HepG2 (cell line): ENCODE data around the gene SIGLEC9. TPM values are rescaled to one million over a fixed set of nuclear protein-coding genes. Genes with fewer than 3 reads are reported as not detected.

Experiments
- ATAC-seq: fragments of 200-7000 bp; cut with Tn5 transposase; 3 replicates; pipeline ENCODE4 v1.9.1; 2020; ENCODE audit warnings: mild to moderate bottlenecking, moderate library complexity
- BruUV-seq: library from RNA; stranded (reverse); fragments of 400-500 nt; replicated peaks from 2 replicates; lab custom pipeline; 2021; lab: Mats Ljungman, UMichigan
- CTCF ChIA-PET: fragments of 300-600 bp; formaldehyde crosslinking; extraction: SDS; loops from one replicate; lab custom pipeline; 2021; ENCODE audit warnings: low total read pairs, inconsistent platforms, low intra/inter-chr PET ratio; lab: Yijun Ruan, JAX
- POLR2A ChIA-PET: fragments of 350-600 bp; sonication (Branson Sonifier 250); formaldehyde crosslinking; loops from one replicate; lab custom pipeline; 2020; ENCODE audit warnings: antibody characterized with exemption, inconsistent platforms; lab: Yijun Ruan, JAX
- DNase-seq: peaks from one replicate; pipeline ENCODE4 v3.0.0-alpha.2; 2015; ENCODE audit warnings: low spot score
- FAIRE-seq: peaks from 3 replicates; lab custom pipeline; 2011; peaks lifted over from hg19 to GRCh38; lab: Jason Lieb, UNC
- H2AFZ ChIP-seq: one replicate; pipeline ENCODE4 v1.6.1; 2011; ENCODE audit warnings: low read length, inconsistent platforms
- H3K27ac ChIP-seq: fragments of 300-600 bp; 3 replicates; pipeline ENCODE4 v1.8.0; 2011; ENCODE audit warnings: mixed run types, mild to moderate bottlenecking, mixed read lengths, low read length, inconsistent platforms; ENCODE audit not compliant: insufficient read depth; ENCODE audit errors: extremely low read length
- H3K27me3 ChIP-seq, 2 experiments: fragments of 200-600 bp in 1 of 2; 2 replicates in 1 of 2; 3 replicates in 1 of 2; pipeline versions ENCODE4 v1.6.0 to v1.8.0; 2011; ENCODE audit warnings: low read length in 2 of 2, mild to moderate bottlenecking in 2 of 2, moderate library complexity in 2 of 2, inconsistent platforms in 1 of 2; ENCODE audit not compliant: insufficient read depth in 2 of 2, control insufficient read depth in 1 of 2
- H3K36me3 ChIP-seq, 2 experiments: fragments of 200-600 bp in 1 of 2; replicated peaks in 1 of 2; 2 replicates in 1 of 2; 3 replicates in 1 of 2; pipeline versions ENCODE4 v1.5.1 to v1.8.0; 2011; ENCODE audit warnings: low read length in 2 of 2, inconsistent platforms in 1 of 2; ENCODE audit not compliant: insufficient read depth in 2 of 2, control insufficient read depth in 1 of 2
- H3K4me1 ChIP-seq: 2 replicates; pipeline ENCODE4 v1.5.1; 2012; ENCODE audit warnings: low read length, inconsistent platforms; ENCODE audit not compliant: insufficient read depth
- H3K4me2 ChIP-seq: 2 replicates; pipeline ENCODE4 v1.6.0; 2011; ENCODE audit warnings: low read depth, low read length, inconsistent platforms
- H3K4me3 ChIP-seq, 3 experiments: fragments of 200-600 bp in 1 of 3; sonication (generic), shearing (Covaris generic) in 1 of 3; replicated peaks in 1 of 3; 2 replicates each; pipeline ENCODE4 v1.5.1; 2011 to 2016; ENCODE audit warnings: low read length in 3 of 3, inconsistent platforms in 2 of 3, low read depth in 2 of 3, mild to moderate bottlenecking in 2 of 3, control low read depth in 1 of 3, mixed read lengths in 1 of 3; ENCODE audit not compliant: insufficient read depth in 1 of 3
- H3K79me2 ChIP-seq: one replicate; pipeline ENCODE4 v1.6.1; 2011; ENCODE audit warnings: low read length, inconsistent platforms; ENCODE audit not compliant: insufficient read depth
- H3K9ac ChIP-seq: 2 replicates; pipeline ENCODE4 v1.6.0; 2011; ENCODE audit warnings: mild to moderate bottlenecking, low read depth, low read length, inconsistent platforms; ENCODE audit not compliant: insufficient read depth
- H3K9me3 ChIP-seq: 2 replicates; pipeline ENCODE4 v1.5.1; 2012; ENCODE audit warnings: mild to moderate bottlenecking, low read length
- H4K20me1 ChIP-seq: 2 replicates; pipeline ENCODE4 v1.6.0; 2011; ENCODE audit warnings: inconsistent platforms, mild to moderate bottlenecking, low read length, moderate library complexity; ENCODE audit not compliant: insufficient read depth
- BCLAF1 ChIP-seq: fragments of 450-650 bp; IDR thresholded peaks from 2 replicates; pipeline ENCODE4 v1.6.1; 2017; ENCODE audit warnings: mild to moderate bottlenecking
- CREM ChIP-seq, 2 experiments: sonication (generic) in 1 of 2; formaldehyde crosslinking in 1 of 2; IDR thresholded peaks; 2 replicates each; pipeline versions ENCODE4 v1.4.0 to v1.6.1; 2016 to 2020; ENCODE audit warnings: antibody characterized with exemption in 1 of 2, mild to moderate bottlenecking in 1 of 2, missing genetic modification reagents in 1 of 2
- KMT2A ChIP-seq: sonication (generic); formaldehyde crosslinking; IDR thresholded peaks from 2 replicates; pipeline ENCODE4 v1.4.0; 2020; ENCODE audit warnings: missing genetic modification reagents
- MNT ChIP-seq: fragments of 450-650 bp; IDR thresholded peaks from 2 replicates; pipeline ENCODE4 v1.6.1; 2016
- THAP7 ChIP-seq: sonication (generic); formaldehyde crosslinking; IDR thresholded peaks from 2 replicates; pipeline ENCODE4 v1.8.1; 2023; ENCODE audit warnings: mild to moderate bottlenecking, missing genetic modification reagents
- TSC22D2 ChIP-seq: sonication (generic); formaldehyde crosslinking; IDR thresholded peaks from 2 replicates; pipeline ENCODE4 v1.5.1; 2020; ENCODE audit warnings: missing genetic modification reagents, mild to moderate bottlenecking, borderline replicate concordance
- ZNF232 ChIP-seq: sonication (generic); formaldehyde crosslinking; IDR thresholded peaks from 2 replicates; pipeline ENCODE4 v1.4.0; 2020; ENCODE audit warnings: missing genetic modification reagents, borderline replicate concordance
- ZNF253 ChIP-seq: sonication (generic); formaldehyde crosslinking; IDR thresholded peaks from 2 replicates; pipeline ENCODE4 v1.8.0; 2022; ENCODE audit warnings: mild to moderate bottlenecking, missing genetic modification reagents, borderline replicate concordance
- ZNF407 ChIP-seq: sonication (generic); formaldehyde crosslinking; IDR thresholded peaks from one replicate; pipeline ENCODE4 v1.5.1; 2020; ENCODE audit warnings: mild to moderate bottlenecking, missing genetic modification reagents; ENCODE audit errors: not compliant biosample characterization
- WGBS: methylation state at CpG from one replicate; pipeline ENCODE4 v1.1.6; 2017; ENCODE audit warnings: low lambda C conversion rate; 5-methylcytosine and 5-hydroxymethylcytosine counted together
- in situ Hi-C: cut with HindIII; loops from 2 replicates; pipeline ENCODE4 v1.10.0; 2017; ENCODE audit warnings: low pct_unique_long_range_greater_than_20kb; ENCODE audit not compliant: extremely low pct_ligation_motif_present
- intact Hi-C: fragments of 100-400 bp; cut with micrococcal nuclease; formaldehyde crosslinking; loops from one replicate; pipeline ENCODE4 v1.10.0; 2022; ENCODE audit not compliant: unreplicated experiment
- polyA plus RNA-seq, 8 experiments: library from polyadenylated mRNA; depleted of rRNA in 3 of 8; stranded (reverse) in 7 of 8; unstranded in 1 of 8; fragments of >200 nt; fragmentation: Illumina TruSeq in 4 of 8; extraction: Trizol in 4 of 8; gene quantifications; 2 replicates each; pipeline versions ENCODE4 v1.2.1 to v1.2.3, GENCODE V29; 2011 to 2016; ENCODE audit warnings: low read depth in 4 of 8, missing spikeins in 1 of 8, mixed read lengths in 1 of 8; ENCODE audit not compliant: insufficient read depth in 1 of 8
- total RNA-seq, 5 experiments: library from RNA; depleted of rRNA; stranded (reverse); fragments of >200 nt; fragmentation: Illumina TruSeq; extraction: Trizol; gene quantifications; 2 replicates each; pipeline ENCODE4 v1.2.3, GENCODE V29; 2016; ENCODE audit warnings: low read depth in 1 of 5

The SIGLEC9 gene
- total and polyA plus RNA-seq, 2 of the 13 experiments (the other 11 are each of a cell fraction or from before 2014, with no cell fraction given), result not detected

- Histone ChIP-seq H3K27me3 (peaks cover 2 to 44% of the 10 kb centered on the region in 2 experiments; a peak in 3 of 5 replicates), H3K4me2 (no peak overlapping the region), H4K20me1 (no peaks in the 10 kb centered on the region), H3K79me2 (no peaks in the 10 kb centered on the region), H3K27ac (no peak overlapping the region), H3K36me3 (no peaks in the 10 kb centered on the region), H3K9me3 (no peaks in the 10 kb centered on the region), H3K4me1 (no peaks in the 10 kb centered on the region), H3K9ac (no peak overlapping the region), H2AFZ (no peak overlapping the region), H3K4me3 (no peak overlapping the region)
- ChIA-PET POLR2A (no interaction called here), CTCF (no interaction called here)
- intact Hi-C loops (no loop called here), in situ Hi-C loops (no loop called here)
- no peak for DNase-seq
- ATAC-seq, result no peak
- FAIRE-seq, result no peak
- under 1% methylated on average over 6 of the region's 8 CpGs for WGBS
- BruUV-seq, result no TSS peak
- no peak for TF ChIP-seq TSC22D2 (CRISPR knock-in tag)
- TF ChIP-seq ZNF253, result no peak
- no peak for TF ChIP-seq ZNF407 (CRISPR knock-in tag)
- TF ChIP-seq THAP7 (CRISPR knock-in tag), result no peak
- TF ChIP-seq CREM (IDR thresholded peaks at IDR 0.05), result no peak
- no peak for TF ChIP-seq CREM (CRISPR knock-in tag; IDR thresholded peaks at IDR 0.05)
- TF ChIP-seq MNT, result peak; percentile 42
- TF ChIP-seq BCLAF1, result no peak
- no peak for TF ChIP-seq ZNF232 (CRISPR knock-in tag)
- no peak for TF ChIP-seq KMT2A (CRISPR knock-in tag)
Observed at GRCh38 chr19:51135986-51136762, 11.5 kb downstream of the SIGLEC9 start.
